Mucosa of descending colon (tissue), 3 donors: ENCODE data around the gene RXFP1. TPM values are rescaled to one million over a fixed set of nuclear protein-coding genes. Genes with fewer than 3 reads are reported as not detected.
A peak's percentile ranks its signal among the peaks of the same experiment; 100 is the strongest.

Source experiments
- ATAC-seq: fragments of 200-7000 bp; cut with Tn5 transposase; one replicate; pipeline ENCODE4 v1.9.1; 2020; ENCODE audit warnings: mild to moderate bottlenecking, moderate library complexity
- DNase-seq, 3 donors: peaks; one replicate each; pipeline ENCODE4 v3.0.0-alpha.2; 2020
- H3K36me3 ChIP-seq: fragments of 200-600 bp; one replicate; pipeline ENCODE4 v1.8.0; 2021; ENCODE audit warnings: low read depth, mild to moderate bottlenecking
- H3K4me1 ChIP-seq: fragments of 200-600 bp; one replicate; pipeline ENCODE4 v1.8.0; 2021; ENCODE audit warnings: low read depth, mild to moderate bottlenecking
- H3K4me3 ChIP-seq: fragments of 200-600 bp; one replicate; pipeline ENCODE4 v1.8.0; 2021; ENCODE audit warnings: mild to moderate bottlenecking
- H3K9me3 ChIP-seq: fragments of 200-600 bp; one replicate; pipeline ENCODE4 v1.8.0; 2021; ENCODE audit warnings: mild to moderate bottlenecking
- intact Hi-C, 2 donors: fragments of 100-400 bp; cut with DNase I in 1 of 2; cut with micrococcal nuclease in 1 of 2; formaldehyde crosslinking; loops; one replicate each; pipeline versions ENCODE4 v1.11.0 to v1.11.1; 2022; cut with DNase I, micrococcal nuclease
- total RNA-seq, 3 donors: library from RNA; stranded (reverse); fragmentation: NEBNext Ultra II Directional in 2 of 3; extraction: Animal tissue kit (Norgen Biotek cat#: 25700) in 2 of 3; gene quantifications; one replicate each; pipeline versions ENCODE4 v1.2.1 to v1.2.4, GENCODE V29; 2021 to 2023
- TF ChIP-seq, protein P1 (sequence below): fragments of 200-600 bp; IDR thresholded peaks from one replicate; pipeline ENCODE4 v1.8.0; 2022; ENCODE audit warnings: antibody characterized with exemption, mild to moderate bottlenecking
- donor health status: DM: no; HTN: no; CAD: no; lungs with moderate emphysema.
- donor health status: DM: no; HTN: no; CAD: no.
- donor health status: DM: no; HTN: yes; CAD: no.

RXFP1 gene
- total RNA-seq, 3 donors from 2014 or later = 0.22 to 0.27 TPM; not detected in 1

- Histone ChIP-seq H3K4me1 (peaks cover 16% of the 10 kb centered on the region), H3K36me3 (peaks cover 4% of the 10 kb centered on the region), H3K9me3 (no peaks in the 10 kb centered on the region), H3K4me3 (peak within 1 kb of the TSS; percentile 87)
- TF ChIP-seq, protein P1, sequence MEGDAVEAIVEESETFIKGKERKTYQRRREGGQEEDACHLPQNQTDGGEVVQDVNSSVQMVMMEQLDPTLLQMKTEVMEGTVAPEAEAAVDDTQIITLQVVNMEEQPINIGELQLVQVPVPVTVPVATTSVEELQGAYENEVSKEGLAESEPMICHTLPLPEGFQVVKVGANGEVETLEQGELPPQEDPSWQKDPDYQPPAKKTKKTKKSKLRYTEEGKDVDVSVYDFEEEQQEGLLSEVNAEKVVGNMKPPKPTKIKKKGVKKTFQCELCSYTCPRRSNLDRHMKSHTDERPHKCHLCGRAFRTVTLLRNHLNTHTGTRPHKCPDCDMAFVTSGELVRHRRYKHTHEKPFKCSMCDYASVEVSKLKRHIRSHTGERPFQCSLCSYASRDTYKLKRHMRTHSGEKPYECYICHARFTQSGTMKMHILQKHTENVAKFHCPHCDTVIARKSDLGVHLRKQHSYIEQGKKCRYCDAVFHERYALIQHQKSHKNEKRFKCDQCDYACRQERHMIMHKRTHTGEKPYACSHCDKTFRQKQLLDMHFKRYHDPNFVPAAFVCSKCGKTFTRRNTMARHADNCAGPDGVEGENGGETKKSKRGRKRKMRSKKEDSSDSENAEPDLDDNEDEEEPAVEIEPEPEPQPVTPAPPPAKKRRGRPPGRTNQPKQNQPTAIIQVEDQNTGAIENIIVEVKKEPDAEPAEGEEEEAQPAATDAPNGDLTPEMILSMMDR = no peak
- ATAC-seq = peak; percentile 3
- intact Hi-C loops = no loop called here
- no peak for DNase-seq
Measured at GRCh38 chr4:158671665-158671914, 149.9 kb downstream of the RXFP1 start, which contains the start of gene C4orf46. C4orf46 (minus strand) TSS chr4:158671887; CDS start chr4:158671801, 86 bp downstream.

- H3K4me1 ChIP-seq = peaks cover 16% of the 10 kb centered on the region
- ATAC-seq (peak; percentile 93), DNase-seq (peak; percentile 98 to 100 (median 99))
- intact Hi-C loops = no loop called here
- peak within 1 kb of the TSS; percentile 87 for H3K4me3 ChIP-seq
- H3K36me3 ChIP-seq = peaks cover 4% of the 10 kb centered on the region
- no peaks in the 10 kb centered on the region for H3K9me3 ChIP-seq
- TF ChIP-seq, protein P1 = peak; percentile 48
Measured at GRCh38 chr4:158671915-158672806, 150.5 kb downstream of the RXFP1 start, which contains the start of gene ETFDH. ETFDH (plus strand) TSS chr4:158672296; CDS start chr4:158672457, 161 bp downstream.

- Histone ChIP-seq H3K4me3 (no peak overlapping the region), H3K4me1 (peaks cover 16% of the 10 kb centered on the region), H3K9me3 (no peaks in the 10 kb centered on the region), H3K36me3 (peaks cover 4% of the 10 kb centered on the region)
- TF ChIP-seq, protein P1 = no peak
- ATAC-seq (no peak), DNase-seq (no peak)
- intact Hi-C loops = no loop called here
Measured at GRCh38 chr4:158673633-158674032, 152.0 kb downstream of the RXFP1 start.

GRCh38 chr4:158676076-158676475 is 154.4 kb downstream of the RXFP1 start:
- Histone ChIP-seq H3K36me3 (peaks cover 4% of the 10 kb centered on the region), H3K4me3 (no peak overlapping the region), H3K4me1 (peaks cover 8% of the 10 kb centered on the region), H3K9me3 (no peaks in the 10 kb centered on the region)
- ATAC-seq (no peak), DNase-seq (no peak)
- TF ChIP-seq, protein P1 = no peak
- intact Hi-C loops = no loop called here

DNA sequence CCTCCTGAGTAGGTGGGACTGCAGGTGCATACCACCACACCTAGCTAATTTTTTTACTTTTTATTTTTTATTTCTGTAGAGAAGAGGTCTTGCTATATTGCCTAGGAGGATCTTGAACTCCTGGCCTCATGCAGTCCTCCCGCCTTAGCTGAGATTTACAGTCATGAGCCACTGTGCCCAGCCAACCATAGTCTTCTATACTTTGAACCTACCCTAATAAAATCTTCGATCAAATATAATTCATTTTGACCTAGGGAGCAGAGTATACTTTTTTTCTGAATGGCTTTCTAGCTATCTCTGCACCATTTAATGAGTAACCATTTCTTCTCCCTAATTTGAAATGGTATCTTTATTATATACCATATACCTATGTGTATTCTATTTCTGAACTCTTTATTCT is 157.1 kb downstream of the RXFP1 start:
- DNase-seq (no peak), ATAC-seq (peak; percentile 34)

More for the DNA sequence above, 157.1 kb downstream of the RXFP1 start:
- H3K36me3 ChIP-seq = no peaks in the 10 kb centered on the region
- intact Hi-C loops = no loop called here
- TF ChIP-seq, protein P1 = no peak
- no peaks in the 10 kb centered on the region for H3K9me3 ChIP-seq
- H3K4me1 ChIP-seq = no peaks in the 10 kb centered on the region
- H3K4me3 ChIP-seq = no peak overlapping the region
